Ovary (tissue), 3 donors: Measurements from ENCODE around the gene C1QB.

ENCODE experiments used
- CTCF ChIP-seq, 3 donors: fragments of 450-650 bp in 2 of 3; fragments of 200-600 bp in 1 of 3; IDR thresholded peaks; one replicate each; pipeline versions ENCODE4 v1.5.1 to v1.8.0; 2016 to 2022; ENCODE audit warnings: antibody characterized with exemption in 3 of 3, mild to moderate bottlenecking in 1 of 3
- EP300 ChIP-seq: sonication (generic); formaldehyde crosslinking; IDR thresholded peaks from one replicate; pipeline ENCODE4 v1.6.1; 2017; ENCODE audit warnings: antibody characterized with exemption
- POLR2A ChIP-seq: fragments of 450-650 bp; IDR thresholded peaks from one replicate; pipeline ENCODE4 v1.6.1; 2017; ENCODE audit warnings: antibody characterized with exemption, mild to moderate bottlenecking, moderate library complexity
- donor health status: DM: no; HTN: no; CAD: no.

- TF ChIP-seq CTCF (IDR thresholded peaks at IDR 0.05) = no peak
- TF ChIP-seq POLR2A = no peak
- no peak for TF ChIP-seq EP300
Observed at GRCh38 chr1:22687191-22687590, 34.2 kb downstream of the C1QB start.
